Upper lobe of right lung (tissue), 1 donor: ENCODE measurements around the gene EXOC4. TPM values are rescaled to one million over a fixed set of nuclear protein-coding genes. Genes with fewer than 3 reads are reported as not detected.

Source experiments
- ATAC-seq: fragments of 200-7000 bp; cut with Tn5 transposase; one replicate; pipeline ENCODE4 v1.9.1; 2020; ENCODE audit warnings: mild to moderate bottlenecking, moderate library complexity
- DNase-seq: peaks from one replicate; pipeline ENCODE4 v3.0.0-alpha.2; 2020
- H3K27ac ChIP-seq: fragments of 200-600 bp; one replicate; pipeline ENCODE4 v1.8.0; 2022
- H3K27me3 ChIP-seq: fragments of 200-600 bp; one replicate; pipeline ENCODE4 v1.8.0; 2022; ENCODE audit warnings: mild to moderate bottlenecking
- H3K36me3 ChIP-seq: fragments of 200-600 bp; one replicate; pipeline ENCODE4 v1.8.0; 2022
- H3K4me1 ChIP-seq: fragments of 200-600 bp; one replicate; pipeline ENCODE4 v1.8.0; 2022
- H3K4me3 ChIP-seq: fragments of 200-600 bp; one replicate; pipeline ENCODE4 v1.8.0; 2022; ENCODE audit warnings: mild to moderate bottlenecking
- H3K9me3 ChIP-seq: fragments of 200-600 bp; one replicate; pipeline ENCODE4 v1.8.0; 2022
- intact Hi-C: fragments of 100-400 bp; cut with DNase I; formaldehyde crosslinking; loops from one replicate; pipeline ENCODE4 v1.11.0; 2022
- total RNA-seq: library from RNA; stranded (reverse); fragmentation: NEBNext Ultra II Directional; extraction: Animal tissue kit (Norgen Biotek cat#: 25700); gene quantifications from one replicate; pipeline ENCODE4 v1.2.1, GENCODE V29; 2021
- TF ChIP-seq, protein P1 (sequence below): fragments of 200-600 bp; IDR thresholded peaks from one replicate; pipeline ENCODE4 v1.8.0; 2022; ENCODE audit warnings: antibody characterized with exemption
- donor health status: DM: no; HTN: yes; CAD: no; lungs with severe emphysema.

EXOC4 gene
- total RNA-seq, 1 donor from 2014 or later = 73.5 TPM

DNA sequence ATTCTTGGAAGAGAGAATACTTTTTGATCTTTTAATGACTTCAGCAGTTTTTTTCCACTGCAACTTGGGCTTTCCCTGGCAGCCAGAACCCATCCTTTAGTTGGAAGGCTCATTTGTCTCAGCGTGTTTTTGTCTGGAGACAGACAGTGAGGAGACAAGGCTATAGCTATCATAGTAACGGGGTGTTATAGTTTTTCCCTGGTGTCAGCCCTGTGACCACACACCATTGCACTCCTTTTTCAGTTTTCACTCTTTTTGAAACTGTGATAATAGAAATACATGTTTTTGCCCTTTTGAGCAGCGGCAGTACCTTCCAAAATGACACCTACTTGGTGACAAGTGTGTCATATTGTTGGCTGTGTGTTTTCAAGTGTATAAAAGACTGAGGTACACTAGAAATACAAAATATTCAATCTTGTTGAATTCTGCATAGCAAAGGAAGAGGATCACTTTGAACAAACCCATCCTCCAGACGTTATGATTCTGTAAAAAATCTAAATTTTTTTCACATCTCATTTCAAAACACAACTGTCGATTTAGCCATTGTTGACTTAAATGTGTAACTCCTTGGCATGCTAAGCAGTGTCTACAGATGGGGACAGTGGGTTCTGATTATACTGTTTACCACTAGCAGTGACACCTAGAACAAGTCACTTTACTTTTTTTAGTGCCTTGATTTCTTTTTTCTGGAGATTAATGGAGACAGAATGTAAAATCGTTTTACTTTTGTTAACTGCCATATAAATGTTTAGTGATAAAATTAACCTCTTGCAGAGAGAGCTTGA lies 130.1 kb downstream of the EXOC4 start:
- Histone ChIP-seq H3K27me3 (no peaks in the 10 kb centered on the region), H3K4me3 (no peak overlapping the region), H3K27ac (no peak overlapping the region), H3K9me3 (no peaks in the 10 kb centered on the region), H3K36me3 (no peaks in the 10 kb centered on the region), H3K4me1 (no peaks in the 10 kb centered on the region)
- ATAC-seq (no peak), DNase-seq (no peak)
- TF ChIP-seq, protein P1, sequence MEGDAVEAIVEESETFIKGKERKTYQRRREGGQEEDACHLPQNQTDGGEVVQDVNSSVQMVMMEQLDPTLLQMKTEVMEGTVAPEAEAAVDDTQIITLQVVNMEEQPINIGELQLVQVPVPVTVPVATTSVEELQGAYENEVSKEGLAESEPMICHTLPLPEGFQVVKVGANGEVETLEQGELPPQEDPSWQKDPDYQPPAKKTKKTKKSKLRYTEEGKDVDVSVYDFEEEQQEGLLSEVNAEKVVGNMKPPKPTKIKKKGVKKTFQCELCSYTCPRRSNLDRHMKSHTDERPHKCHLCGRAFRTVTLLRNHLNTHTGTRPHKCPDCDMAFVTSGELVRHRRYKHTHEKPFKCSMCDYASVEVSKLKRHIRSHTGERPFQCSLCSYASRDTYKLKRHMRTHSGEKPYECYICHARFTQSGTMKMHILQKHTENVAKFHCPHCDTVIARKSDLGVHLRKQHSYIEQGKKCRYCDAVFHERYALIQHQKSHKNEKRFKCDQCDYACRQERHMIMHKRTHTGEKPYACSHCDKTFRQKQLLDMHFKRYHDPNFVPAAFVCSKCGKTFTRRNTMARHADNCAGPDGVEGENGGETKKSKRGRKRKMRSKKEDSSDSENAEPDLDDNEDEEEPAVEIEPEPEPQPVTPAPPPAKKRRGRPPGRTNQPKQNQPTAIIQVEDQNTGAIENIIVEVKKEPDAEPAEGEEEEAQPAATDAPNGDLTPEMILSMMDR = no peak
- intact Hi-C loops = no loop called here

DNA sequence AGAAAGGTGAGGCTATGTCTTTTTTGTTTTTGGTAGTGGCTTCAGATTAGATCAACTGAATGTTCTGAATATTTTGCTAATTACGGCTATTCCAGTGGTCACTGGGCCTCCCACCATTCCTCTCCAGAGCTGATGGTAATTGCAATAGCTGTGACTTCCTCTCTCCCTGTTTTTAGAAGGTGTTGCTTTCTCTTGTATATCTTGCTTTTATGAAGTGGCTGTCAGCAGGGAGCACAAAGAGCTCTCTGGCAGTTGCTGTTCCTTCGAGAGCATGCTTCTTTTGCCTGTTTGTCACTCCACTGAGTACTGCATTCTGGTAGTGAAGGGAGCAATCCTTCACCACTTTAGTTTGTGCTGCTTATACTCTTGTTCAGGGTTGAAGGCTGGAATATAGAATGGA lies 133.3 kb downstream of the EXOC4 start:
- H3K4me3 ChIP-seq = no peak overlapping the region
- no peaks in the 10 kb centered on the region for H3K27me3 ChIP-seq
- TF ChIP-seq, protein P1 = no peak
- H3K27ac ChIP-seq = no peak overlapping the region
- intact Hi-C loops = no loop called here
- ATAC-seq = no peak
- H3K9me3 ChIP-seq = no peaks in the 10 kb centered on the region
- H3K4me1 ChIP-seq = no peaks in the 10 kb centered on the region
- H3K36me3 ChIP-seq = no peaks in the 10 kb centered on the region
- DNase-seq = no peak

DNA sequence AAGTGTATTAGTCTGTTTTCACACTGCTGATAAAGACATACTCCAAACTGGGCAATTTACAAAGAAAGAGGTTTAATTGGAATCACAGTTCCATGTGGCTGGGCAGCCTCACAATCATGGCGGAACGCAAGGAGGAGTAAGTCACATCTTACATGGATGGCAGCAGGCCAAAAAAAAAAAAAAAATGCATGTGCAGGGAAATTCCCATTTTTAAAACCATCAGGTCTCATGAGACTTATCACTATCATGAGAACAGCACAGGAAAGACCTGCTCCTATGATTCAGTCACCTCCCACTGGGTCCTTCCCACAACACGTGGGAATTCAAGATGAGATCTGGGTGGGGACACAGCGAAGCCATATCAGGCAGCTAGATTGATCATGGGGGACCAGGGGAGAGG lies 136.8 kb downstream of the EXOC4 start:
- Histone ChIP-seq H3K4me1 (no peaks in the 10 kb centered on the region), H3K36me3 (no peaks in the 10 kb centered on the region), H3K9me3 (no peaks in the 10 kb centered on the region), H3K27me3 (no peaks in the 10 kb centered on the region), H3K27ac (no peak overlapping the region), H3K4me3 (no peak overlapping the region)
- TF ChIP-seq, protein P1 = no peak
- no peak for DNase-seq
- ATAC-seq = no peak
- intact Hi-C loops = no loop called here

DNA sequence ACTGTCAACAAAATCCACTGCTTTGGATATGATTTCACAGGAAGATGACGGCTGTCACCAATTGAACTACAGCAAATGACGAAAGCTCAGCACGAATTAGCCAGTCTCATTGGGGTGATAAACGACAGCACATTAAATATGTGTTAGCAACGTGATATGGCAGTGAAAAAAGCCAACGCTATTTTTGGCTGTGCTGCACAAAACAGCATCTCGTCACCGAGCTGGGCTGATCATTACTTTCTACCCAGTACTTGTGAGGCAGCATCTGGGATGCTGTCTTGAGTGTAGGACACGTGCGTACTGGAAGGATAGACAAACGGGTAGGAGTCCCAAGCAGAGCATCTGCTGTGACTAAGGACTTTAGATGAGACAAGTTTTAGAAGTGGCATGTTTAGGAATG lies 138.3 kb downstream of the EXOC4 start:
- no peak overlapping the region for H3K27ac ChIP-seq
- no peak for DNase-seq
- H3K9me3 ChIP-seq = no peaks in the 10 kb centered on the region
- no peak overlapping the region for H3K4me3 ChIP-seq
- no peaks in the 10 kb centered on the region for H3K4me1 ChIP-seq
- H3K36me3 ChIP-seq = no peaks in the 10 kb centered on the region
- ATAC-seq = no peak
- intact Hi-C loops = no loop called here
- no peaks in the 10 kb centered on the region for H3K27me3 ChIP-seq
- TF ChIP-seq, protein P1 = no peak

DNA sequence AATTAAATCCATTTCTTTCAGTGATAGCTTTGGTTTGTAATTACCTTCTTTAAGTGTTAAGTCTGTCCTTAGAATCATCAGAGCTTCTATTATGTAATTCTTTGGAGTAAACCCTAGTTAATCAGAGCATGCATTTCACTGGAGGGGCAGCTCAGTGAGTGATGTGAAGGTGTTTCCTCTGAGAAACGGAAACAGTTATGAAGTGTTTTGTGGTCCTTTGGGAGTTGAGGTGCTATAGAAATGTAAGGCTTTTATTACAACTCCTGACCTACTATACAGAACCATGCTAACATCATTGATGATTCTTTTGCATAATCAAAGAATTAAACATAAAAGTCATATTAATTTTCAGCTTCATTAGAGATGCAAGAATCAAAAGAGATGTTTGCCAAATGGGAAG lies 141.5 kb downstream of the EXOC4 start:
- intact Hi-C loops = no loop called here
- ATAC-seq (no peak), DNase-seq (no peak)
- H3K36me3 ChIP-seq = no peaks in the 10 kb centered on the region
- H3K27ac ChIP-seq = no peak overlapping the region
- H3K4me1 ChIP-seq = no peaks in the 10 kb centered on the region
- no peaks in the 10 kb centered on the region for H3K27me3 ChIP-seq
- no peaks in the 10 kb centered on the region for H3K9me3 ChIP-seq
- no peak overlapping the region for H3K4me3 ChIP-seq
- TF ChIP-seq, protein P1 = no peak

DNA sequence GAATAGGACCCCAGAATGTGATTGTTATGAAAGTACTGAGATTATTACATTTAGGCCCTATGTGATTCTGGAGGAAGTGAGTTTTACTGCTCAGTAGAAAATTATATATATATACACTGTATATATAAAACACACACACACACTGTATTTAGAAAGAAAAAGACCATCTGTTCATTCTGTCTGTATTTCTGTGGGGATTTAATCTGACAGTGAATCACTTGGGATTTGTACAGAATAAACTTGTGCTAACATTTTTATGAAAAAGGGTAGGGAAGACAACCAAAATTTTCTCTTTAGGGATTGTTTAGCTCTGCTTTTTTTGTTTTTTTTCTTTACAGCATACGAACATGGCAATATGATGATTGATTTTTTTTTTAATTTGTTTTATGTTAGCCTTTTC lies 142.7 kb downstream of the EXOC4 start:
- ATAC-seq (no peak), DNase-seq (no peak)
- Histone ChIP-seq H3K9me3 (no peaks in the 10 kb centered on the region), H3K27me3 (no peaks in the 10 kb centered on the region), H3K36me3 (no peaks in the 10 kb centered on the region), H3K4me3 (no peak overlapping the region), H3K27ac (no peak overlapping the region), H3K4me1 (no peaks in the 10 kb centered on the region)
- intact Hi-C loops = no loop called here
- TF ChIP-seq, protein P1 = no peak
